HEK293 (cell line): ENCODE measurements around the gene MRFAP1.

ENCODE experiments used
- CTCF ChIA-PET: fragments of 350-600 bp; formaldehyde crosslinking; extraction: SDS; loops from one replicate; lab custom pipeline; 2021; ENCODE audit warnings: antibody characterized with exemption; lab: Yijun Ruan, JAX
- POLR2A ChIA-PET: fragments of 300-600 bp; formaldehyde crosslinking; extraction: SDS; loops from one replicate; lab custom pipeline; 2020; ENCODE audit warnings: antibody characterized with exemption, inconsistent platforms; lab: Yijun Ruan, JAX
- H3K27ac ChIP-seq: fragments of 200-500 bp; sonication (Bioruptor generic); 2 replicates; pipeline ENCODE4 v1.5.1; 2014; ENCODE audit warnings: low read depth, low read length, control low read depth, inconsistent platforms; ENCODE audit errors: extremely low read depth
- H3K36me3 ChIP-seq, 2 experiments: fragments of 200-500 bp in 1 of 2; sonication (Bioruptor generic) in 1 of 2; 1 replicate in 1 of 2; 2 replicates in 1 of 2; pipeline ENCODE4 v1.5.1; 2014 to 2017; ENCODE audit warnings: inconsistent platforms in 2 of 2, low read length in 2 of 2; ENCODE audit not compliant: control insufficient read depth in 2 of 2, insufficient read depth in 1 of 2
- H3K4me1 ChIP-seq: fragments of 200-500 bp; sonication (Bioruptor generic); 2 replicates; pipeline ENCODE4 v1.5.1; 2014; ENCODE audit warnings: mild to moderate bottlenecking, low read length, inconsistent platforms; ENCODE audit not compliant: control insufficient read depth, insufficient read depth
- H3K4me3 ChIP-seq: 2 replicates; pipeline ENCODE4 v1.5.1; 2011; ENCODE audit warnings: low read depth, mild to moderate bottlenecking, control low read depth, low read length, moderate library complexity
- H3K9me3 ChIP-seq: fragments of 200-500 bp; sonication (Bioruptor generic); 2 replicates; pipeline ENCODE4 v1.5.1; 2014; ENCODE audit warnings: low read depth, low read length, inconsistent platforms; ENCODE audit not compliant: control insufficient read depth, insufficient read depth
- GFI1B ChIP-seq: fragments of 450-650 bp; formaldehyde crosslinking; IDR thresholded peaks from 2 replicates; pipeline ENCODE4 v1.5.1; 2016; ENCODE audit warnings: missing biosample characterization, missing genetic modification characterization
- IKZF3 ChIP-seq: fragments of 450-650 bp; IDR thresholded peaks from 2 replicates; pipeline ENCODE4 v1.5.0; 2018; ENCODE audit warnings: missing biosample characterization, mild to moderate bottlenecking, missing genetic modification characterization, moderate library complexity
- KLF10 ChIP-seq: fragments of 450-650 bp; IDR thresholded peaks from 2 replicates; pipeline ENCODE4 v1.5.1; 2018; ENCODE audit warnings: missing biosample characterization, mild to moderate bottlenecking, missing genetic modification characterization
- KLF9 ChIP-seq: fragments of 450-650 bp; formaldehyde crosslinking; IDR thresholded peaks from 2 replicates; pipeline ENCODE4 v1.5.1; 2016; ENCODE audit warnings: missing biosample characterization, missing genetic modification characterization, low read depth
- PRDM6 ChIP-seq: fragments of 450-650 bp; formaldehyde crosslinking; IDR thresholded peaks from 2 replicates; pipeline ENCODE4 v1.5.1; 2017; ENCODE audit warnings: missing biosample characterization, missing genetic modification characterization
- RBAK ChIP-seq: fragments of 450-650 bp; formaldehyde crosslinking; IDR thresholded peaks from 2 replicates; pipeline ENCODE4 v1.5.1; 2016; ENCODE audit warnings: missing biosample characterization, missing genetic modification characterization
- SCRT1 ChIP-seq: fragments of 450-650 bp; formaldehyde crosslinking; IDR thresholded peaks from 2 replicates; pipeline ENCODE4 v1.5.1; 2016; ENCODE audit warnings: missing biosample characterization, missing genetic modification characterization, borderline replicate concordance
- SP7 ChIP-seq: fragments of 450-650 bp; formaldehyde crosslinking; IDR thresholded peaks from 2 replicates; pipeline ENCODE4 v1.5.1; 2016; ENCODE audit warnings: missing biosample characterization, missing genetic modification characterization
- TRIM28 ChIP-seq: IDR thresholded peaks from 2 replicates; pipeline ENCODE4 v1.6.1; 2011; ENCODE audit warnings: low read length, control low read depth, borderline replicate concordance
- TSHZ1 ChIP-seq: fragments of 450-650 bp; formaldehyde crosslinking; IDR thresholded peaks from 2 replicates; pipeline ENCODE4 v1.5.1; 2016; ENCODE audit warnings: missing biosample characterization, missing genetic modification characterization, borderline replicate concordance
- YY1 ChIP-seq: fragments of 450-650 bp; formaldehyde crosslinking; IDR thresholded peaks from 2 replicates; pipeline ENCODE4 v1.5.1; 2018; ENCODE audit warnings: missing biosample characterization, missing genetic modification characterization
- ZBTB21 ChIP-seq: fragments of 450-650 bp; formaldehyde crosslinking; IDR thresholded peaks from 2 replicates; pipeline ENCODE4 v1.5.1; 2017; ENCODE audit warnings: missing biosample characterization, missing genetic modification characterization
- ZBTB7A ChIP-seq: fragments of 450-650 bp; formaldehyde crosslinking; IDR thresholded peaks from 2 replicates; pipeline ENCODE4 v1.5.1; 2016; ENCODE audit warnings: low read depth, missing biosample characterization, missing genetic modification characterization
- ZBTB8A ChIP-seq: fragments of 450-650 bp; formaldehyde crosslinking; IDR thresholded peaks from 2 replicates; pipeline ENCODE4 v1.5.1; 2016; ENCODE audit warnings: missing biosample characterization, missing genetic modification characterization
- ZIC2 ChIP-seq: fragments of 450-650 bp; formaldehyde crosslinking; IDR thresholded peaks from 2 replicates; pipeline ENCODE4 v1.5.1; 2016; ENCODE audit warnings: missing biosample characterization, missing genetic modification characterization
- ZNF175 ChIP-seq: fragments of 450-650 bp; formaldehyde crosslinking; IDR thresholded peaks from 2 replicates; pipeline ENCODE4 v1.5.1; 2016; ENCODE audit warnings: missing biosample characterization, missing genetic modification characterization
- ZNF362 ChIP-seq: fragments of 450-650 bp; formaldehyde crosslinking; IDR thresholded peaks from 2 replicates; pipeline ENCODE4 v1.5.1; 2016; ENCODE audit warnings: missing biosample characterization, missing genetic modification characterization
- ZNF645 ChIP-seq: fragments of 450-650 bp; formaldehyde crosslinking; IDR thresholded peaks from 2 replicates; pipeline ENCODE4; 2016; ENCODE audit warnings: missing biosample characterization, missing genetic modification characterization
- ZNF707 ChIP-seq: fragments of 450-650 bp; formaldehyde crosslinking; IDR thresholded peaks from 2 replicates; pipeline ENCODE4 v1.5.1; 2016; ENCODE audit warnings: missing biosample characterization, missing genetic modification characterization
- ZNF76 ChIP-seq: fragments of 450-650 bp; formaldehyde crosslinking; IDR thresholded peaks from 2 replicates; pipeline ENCODE4; 2016; ENCODE audit warnings: low read depth, missing biosample characterization, missing genetic modification characterization, borderline replicate concordance
- ZNF776 ChIP-seq: fragments of 450-650 bp; formaldehyde crosslinking; IDR thresholded peaks from 2 replicates; pipeline ENCODE4 v1.5.0; 2017; ENCODE audit warnings: missing biosample characterization, missing genetic modification characterization, borderline replicate concordance
- TF ChIP-seq, protein P1 (sequence below): fragments of 450-650 bp; formaldehyde crosslinking; IDR thresholded peaks from 2 replicates; pipeline ENCODE4 v1.5.1; 2017; ENCODE audit warnings: missing biosample characterization, missing genetic modification characterization
- TF ChIP-seq, protein P2 (sequence below): fragments of 450-650 bp; formaldehyde crosslinking; IDR thresholded peaks from 2 replicates; pipeline ENCODE4 v1.5.1; 2016; ENCODE audit warnings: missing biosample characterization, missing genetic modification characterization

MRFAP1 gene

DNA sequence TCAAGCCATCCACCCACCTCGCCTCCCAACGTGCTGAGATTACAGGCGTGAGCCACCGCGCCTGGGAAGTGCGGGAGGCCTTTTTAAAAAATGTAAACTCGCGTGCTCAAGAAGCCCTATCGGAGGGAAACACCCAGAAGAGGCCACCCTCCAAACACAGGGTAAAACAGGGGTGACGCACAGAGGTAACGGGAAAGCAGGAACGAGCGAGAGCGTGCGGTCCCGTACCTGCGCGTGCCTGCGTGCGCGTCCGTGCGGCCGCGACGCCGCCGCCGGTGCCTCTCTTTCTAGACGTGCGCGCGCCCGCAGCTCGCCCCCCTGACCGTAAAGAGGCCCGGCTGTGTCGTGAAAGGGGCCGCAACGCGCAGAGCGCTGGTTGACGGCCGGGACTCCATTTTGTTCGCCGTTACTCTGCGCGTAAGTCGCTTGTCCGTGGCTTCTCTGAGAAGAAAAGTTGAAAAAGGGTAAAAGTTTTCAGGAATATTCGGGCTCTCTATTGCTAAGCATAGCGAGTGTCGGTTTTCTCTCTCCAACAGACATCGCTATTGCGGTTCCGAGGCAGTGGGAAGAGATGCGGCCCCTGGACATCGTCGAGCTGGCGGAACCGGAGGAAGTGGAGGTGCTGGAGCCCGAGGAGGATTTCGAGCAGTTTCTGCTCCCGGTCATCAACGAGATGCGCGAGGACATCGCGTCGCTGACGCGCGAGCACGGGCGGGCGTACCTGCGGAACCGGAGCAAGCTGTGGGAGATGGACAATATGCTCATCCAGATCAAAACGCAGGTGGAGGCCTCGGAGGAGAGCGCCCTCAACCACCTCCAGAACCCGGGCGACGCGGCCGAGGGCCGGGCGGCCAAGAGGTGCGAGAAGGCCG is at the start of gene MRFAP1:
MRFAP1 (plus strand) TSS at position 394 of the 872 bp plus-strand sequence; CDS start at position 572, 178 bp downstream.
- POLR2A ChIA-PET: interaction anchor here (0.7 to 2.0 kb wide), 6 partner anchors 11 to 1164 kb away, joined by 3 to 12 read pairs (median 4); partner anchors contain the start of gene GRPEL1
- Histone ChIP-seq H3K36me3 (peaks cover 0 to 26% of the 10 kb centered on the region in 2 experiments; a peak in 1 of 3 replicates), H3K27ac (peak within 1 kb of the TSS; percentile 89), H3K4me3 (peak within 1 kb of the TSS; percentile 79), H3K9me3 (no peaks in the 10 kb centered on the region), H3K4me1 (no peaks in the 10 kb centered on the region)
- CTCF ChIA-PET: interaction anchor here (0.9 kb wide), 1 partner anchor 438 kb away, joined by 3 read pairs; no protein-coding TSS in a partner anchor
- no peak for TF ChIP-seq ZIC2 (tag by site-specific recombination)
- no peak for TF ChIP-seq ZNF707 (tag by site-specific recombination)
- TF ChIP-seq, protein P1, sequence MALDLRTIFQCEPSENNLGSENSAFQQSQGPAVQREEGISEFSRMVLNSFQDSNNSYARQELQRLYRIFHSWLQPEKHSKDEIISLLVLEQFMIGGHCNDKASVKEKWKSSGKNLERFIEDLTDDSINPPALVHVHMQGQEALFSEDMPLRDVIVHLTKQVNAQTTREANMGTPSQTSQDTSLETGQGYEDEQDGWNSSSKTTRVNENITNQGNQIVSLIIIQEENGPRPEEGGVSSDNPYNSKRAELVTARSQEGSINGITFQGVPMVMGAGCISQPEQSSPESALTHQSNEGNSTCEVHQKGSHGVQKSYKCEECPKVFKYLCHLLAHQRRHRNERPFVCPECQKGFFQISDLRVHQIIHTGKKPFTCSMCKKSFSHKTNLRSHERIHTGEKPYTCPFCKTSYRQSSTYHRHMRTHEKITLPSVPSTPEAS (tag by site-specific recombination): no peak
- TF ChIP-seq SP7 (tag by site-specific recombination): peak; percentile 57
- TF ChIP-seq, protein P2, sequence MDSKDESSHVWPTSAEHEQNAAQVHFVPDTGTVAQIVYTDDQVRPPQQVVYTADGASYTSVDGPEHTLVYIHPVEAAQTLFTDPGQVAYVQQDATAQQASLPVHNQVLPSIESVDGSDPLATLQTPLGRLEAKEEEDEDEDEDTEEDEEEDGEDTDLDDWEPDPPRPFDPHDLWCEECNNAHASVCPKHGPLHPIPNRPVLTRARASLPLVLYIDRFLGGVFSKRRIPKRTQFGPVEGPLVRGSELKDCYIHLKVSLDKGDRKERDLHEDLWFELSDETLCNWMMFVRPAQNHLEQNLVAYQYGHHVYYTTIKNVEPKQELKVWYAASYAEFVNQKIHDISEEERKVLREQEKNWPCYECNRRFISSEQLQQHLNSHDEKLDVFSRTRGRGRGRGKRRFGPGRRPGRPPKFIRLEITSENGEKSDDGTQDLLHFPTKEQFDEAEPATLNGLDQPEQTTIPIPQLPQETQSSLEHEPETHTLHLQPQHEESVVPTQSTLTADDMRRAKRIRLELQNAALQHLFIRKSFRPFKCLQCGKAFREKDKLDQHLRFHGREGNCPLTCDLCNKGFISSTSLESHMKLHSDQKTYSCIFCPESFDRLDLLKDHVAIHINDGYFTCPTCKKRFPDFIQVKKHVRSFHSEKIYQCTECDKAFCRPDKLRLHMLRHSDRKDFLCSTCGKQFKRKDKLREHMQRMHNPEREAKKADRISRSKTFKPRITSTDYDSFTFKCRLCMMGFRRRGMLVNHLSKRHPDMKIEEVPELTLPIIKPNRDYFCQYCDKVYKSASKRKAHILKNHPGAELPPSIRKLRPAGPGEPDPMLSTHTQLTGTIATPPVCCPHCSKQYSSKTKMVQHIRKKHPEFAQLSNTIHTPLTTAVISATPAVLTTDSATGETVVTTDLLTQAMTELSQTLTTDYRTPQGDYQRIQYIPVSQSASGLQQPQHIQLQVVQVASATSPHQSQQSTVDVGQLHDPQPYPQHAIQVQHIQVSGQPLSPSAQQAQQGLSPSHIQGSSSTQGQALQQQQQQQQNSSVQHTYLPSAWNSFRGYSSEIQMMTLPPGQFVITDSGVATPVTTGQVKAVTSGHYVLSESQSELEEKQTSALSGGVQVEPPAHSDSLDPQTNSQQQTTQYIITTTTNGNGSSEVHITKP (tag by site-specific recombination): peak; percentile 83
- TF ChIP-seq ZNF645 (tag by site-specific recombination): no peak
- no peak for TF ChIP-seq TSHZ1 (tag by site-specific recombination)
- no peak for TF ChIP-seq ZBTB7A (tag by site-specific recombination)
- peak; percentile 18; the same call in 1 of the 2 replicates for TF ChIP-seq TRIM28
- TF ChIP-seq GFI1B (tag by site-specific recombination): no peak
- TF ChIP-seq ZBTB8A (tag by site-specific recombination): peak; percentile 41; the same call in 1 of the 2 replicates
- TF ChIP-seq KLF10 (tag by site-specific recombination): no peak; the same call in 1 of the 2 replicates
- no peak for TF ChIP-seq IKZF3 (tag by site-specific recombination)
- no peak for TF ChIP-seq SCRT1 (tag by site-specific recombination)
- peak; percentile 55; the same call in 1 of the 2 replicates for TF ChIP-seq YY1
- TF ChIP-seq KLF9: no peak
- no peak for TF ChIP-seq ZNF175 (tag by site-specific recombination)
- no peak for TF ChIP-seq ZNF776 (tag by site-specific recombination)
- TF ChIP-seq ZBTB21: no peak
- TF ChIP-seq PRDM6 (tag by site-specific recombination): no peak
- TF ChIP-seq RBAK (tag by site-specific recombination): no peak
- TF ChIP-seq ZNF362 (tag by site-specific recombination): no peak
- TF ChIP-seq ZNF76: peak; percentile 44; the same call in 1 of the 2 replicates
